ENCODE data around the gene C2orf78.

Gene C2orf78

DNA sequence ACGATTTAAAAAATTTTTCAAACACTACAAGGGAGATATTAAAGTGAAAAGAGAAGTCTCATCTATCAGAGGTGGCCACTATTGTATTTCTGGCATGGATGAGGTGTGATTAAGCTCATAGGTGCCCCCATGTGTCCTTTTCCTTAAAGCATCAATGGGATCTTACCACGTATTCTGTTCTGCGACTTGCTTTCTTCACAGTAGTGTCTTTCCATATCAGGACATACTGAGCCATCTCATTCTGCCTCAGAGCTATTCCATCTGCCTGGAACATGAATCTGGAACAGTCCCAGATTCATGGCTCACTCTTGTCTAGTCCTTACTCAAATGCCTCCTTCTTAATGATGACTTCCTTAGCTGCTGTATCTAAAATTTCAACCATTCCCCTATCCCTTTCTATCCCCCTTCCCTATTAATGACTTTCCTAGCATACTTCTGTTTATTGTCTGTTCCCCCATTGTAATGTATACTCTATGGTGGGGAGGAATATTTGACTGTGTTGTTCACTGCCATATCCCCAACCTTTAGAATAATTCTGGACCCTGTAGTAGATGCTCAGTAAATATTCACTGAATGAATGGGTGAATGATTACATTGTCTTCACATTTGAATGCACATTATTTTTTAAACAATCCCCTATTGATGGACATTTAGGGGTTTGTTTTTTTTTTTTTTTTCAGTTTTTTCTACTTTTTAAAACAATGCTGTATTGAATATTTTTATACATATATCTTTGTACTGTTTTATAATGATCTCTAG, 55.8 kb downstream of the C2orf78 start:
- TF ChIP-seq CTCF (conservative IDR thresholded peaks at IDR 0.05; ENCODE audit: low read length), result peak; percentile 28; the same call in 1 of the 2 replicates
- TF ChIP-seq EZH2phosphoT487 (IDR thresholded peaks at IDR 0.05; ENCODE audit: borderline replicate concordance), result no peak
- H3K36me3 ChIP-seq (ENCODE audit: insufficient read depth, low read length), result peaks cover 9% of the 10 kb centered on the region; the same call in 1 of the 2 replicates

DNA sequence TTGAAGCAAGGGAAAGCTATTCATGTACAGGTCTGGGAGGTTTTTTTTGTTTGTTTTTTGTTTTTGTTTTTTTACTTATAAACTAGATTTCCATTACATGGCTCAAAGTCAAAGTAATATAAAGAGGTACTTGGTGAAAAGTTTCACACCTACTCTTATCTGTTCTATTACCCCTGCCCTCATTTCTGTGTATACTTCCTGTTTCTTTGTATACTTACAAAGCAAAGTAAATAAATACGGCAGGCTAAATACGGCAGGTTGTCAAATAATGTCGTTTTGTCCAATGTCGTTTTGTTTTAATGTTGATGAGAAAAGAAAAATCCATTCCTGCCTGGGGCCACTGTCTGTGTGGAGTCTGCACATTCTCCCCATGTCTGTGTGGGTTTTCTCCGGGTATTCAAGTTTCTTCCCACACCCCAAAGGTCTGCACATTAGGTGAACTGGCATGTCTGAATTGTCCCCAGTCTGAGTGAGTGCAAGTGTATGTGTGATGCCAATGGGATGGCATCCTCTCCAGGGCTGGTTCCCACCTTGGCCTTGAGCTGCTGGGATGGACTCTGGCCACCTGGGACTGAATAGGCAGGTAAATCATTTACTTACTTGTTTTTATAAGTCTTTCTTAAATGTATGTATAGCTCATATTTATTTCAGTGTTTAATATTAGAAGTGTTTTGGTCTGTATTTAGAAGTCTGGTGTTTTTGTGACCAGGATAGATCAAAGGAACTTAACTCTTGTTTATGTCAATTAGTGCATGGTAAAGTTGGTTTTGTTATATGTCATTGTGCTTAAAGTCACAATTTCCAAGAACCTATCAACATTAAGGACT, 58.1 kb downstream of the C2orf78 start:
- no peak overlapping the region for H3K9ac ChIP-seq (ENCODE audit: low read depth, low read length, poor library complexity, severe bottlenecking)
- H3K36me3 ChIP-seq (ENCODE audit: insufficient read depth, low read length), result peaks cover 32% of the 10 kb centered on the region; the same call in 1 of the 2 replicates

More for the DNA sequence above, 55.8 kb downstream of the C2orf78 start:
- H3K9me2 ChIP-seq (replicated peaks; ENCODE audit: low read depth, low read length), result no peaks in the 10 kb centered on the region
- no peaks in the 10 kb centered on the region for H3K4me1 ChIP-seq (ENCODE audit: insufficient read depth, low read length, poor library complexity, severe bottlenecking)
- H2AFZ ChIP-seq (ENCODE audit: low read length), result no peak overlapping the region
- no peak overlapping the region for H3K9ac ChIP-seq (ENCODE audit: low read depth, low read length, poor library complexity, severe bottlenecking)
- H3K27me3 ChIP-seq (ENCODE audit: insufficient read depth, low read length, poor library complexity, severe bottlenecking), result no peaks in the 10 kb centered on the region
- H3K79me2 ChIP-seq (ENCODE audit: insufficient read depth, low read length), result peaks cover 20% of the 10 kb centered on the region; the same call in 1 of the 2 replicates
- no peak overlapping the region for H3K4me2 ChIP-seq (ENCODE audit: low read depth, low read length, poor library complexity, severe bottlenecking)
- no peaks in the 10 kb centered on the region for H3F3A ChIP-seq (ENCODE audit: low read depth)
- H3K9me3 ChIP-seq (ENCODE audit: insufficient read depth, low read depth, low read length), result no peaks in the 10 kb centered on the region
- H4K20me1 ChIP-seq (ENCODE audit: insufficient read depth, low read length, poor library complexity, severe bottlenecking), result no peaks in the 10 kb centered on the region
- H3K4me3 ChIP-seq (ENCODE audit: low read length, poor library complexity, severe bottlenecking), result no peak overlapping the region

GRCh38 chr2:73842739-73843019, 58.7 kb downstream of the C2orf78 start:
- Histone ChIP-seq H3K9me3 (ENCODE audit: insufficient read depth, low read depth, low read length) (no peaks in the 10 kb centered on the region), H3K4me2 (ENCODE audit: low read depth, low read length, poor library complexity, severe bottlenecking) (no peak overlapping the region), H3K4me3 (ENCODE audit: low read length, poor library complexity, severe bottlenecking) (no peak overlapping the region), H4K20me1 (ENCODE audit: insufficient read depth, low read length, poor library complexity, severe bottlenecking) (no peaks in the 10 kb centered on the region), H3K27me3 (ENCODE audit: insufficient read depth, low read length, poor library complexity, severe bottlenecking) (no peaks in the 10 kb centered on the region), H3K36me3 (ENCODE audit: insufficient read depth, low read length) (peaks cover 37% of the 10 kb centered on the region; the same call in 1 of the 2 replicates), H2AFZ (ENCODE audit: low read length) (no peak overlapping the region), H3K79me2 (ENCODE audit: insufficient read depth, low read length) (peaks cover 18% of the 10 kb centered on the region; the same call in 1 of the 2 replicates), H3K4me1 (ENCODE audit: insufficient read depth, low read length, poor library complexity, severe bottlenecking) (no peaks in the 10 kb centered on the region), H3K9me2 (replicated peaks; ENCODE audit: low read depth, low read length) (no peaks in the 10 kb centered on the region), H3K9ac (ENCODE audit: low read depth, low read length, poor library complexity, severe bottlenecking) (no peak overlapping the region), H3F3A (ENCODE audit: low read depth) (no peaks in the 10 kb centered on the region)
- no peak for TF ChIP-seq EZH2phosphoT487 (IDR thresholded peaks at IDR 0.05; ENCODE audit: borderline replicate concordance)
- no peak for TF ChIP-seq CTCF (conservative IDR thresholded peaks at IDR 0.05; ENCODE audit: low read length)

More for the DNA sequence above, 58.1 kb downstream of the C2orf78 start:
- H4K20me1 ChIP-seq (ENCODE audit: insufficient read depth, low read length, poor library complexity, severe bottlenecking), result no peaks in the 10 kb centered on the region
- no peak overlapping the region for H3K4me3 ChIP-seq (ENCODE audit: low read length, poor library complexity, severe bottlenecking)
- H3K9me2 ChIP-seq (replicated peaks; ENCODE audit: low read depth, low read length), result no peaks in the 10 kb centered on the region
- H2AFZ ChIP-seq (ENCODE audit: low read length), result no peak overlapping the region
- H3K9me3 ChIP-seq (ENCODE audit: insufficient read depth, low read depth, low read length), result no peaks in the 10 kb centered on the region
- no peak overlapping the region for H3K4me2 ChIP-seq (ENCODE audit: low read depth, low read length, poor library complexity, severe bottlenecking)
- peaks cover 18% of the 10 kb centered on the region; the same call in 1 of the 2 replicates for H3K79me2 ChIP-seq (ENCODE audit: insufficient read depth, low read length)
- no peaks in the 10 kb centered on the region for H3K27me3 ChIP-seq (ENCODE audit: insufficient read depth, low read length, poor library complexity, severe bottlenecking)
- TF ChIP-seq CTCF (conservative IDR thresholded peaks at IDR 0.05; ENCODE audit: low read length), result no peak
- TF ChIP-seq EZH2phosphoT487 (IDR thresholded peaks at IDR 0.05; ENCODE audit: borderline replicate concordance), result no peak
- H3K4me1 ChIP-seq (ENCODE audit: insufficient read depth, low read length, poor library complexity, severe bottlenecking), result no peaks in the 10 kb centered on the region
- H3F3A ChIP-seq (ENCODE audit: low read depth), result no peaks in the 10 kb centered on the region

Measured in Loucy (cell line).